GM21825 (cell line): ENCODE results near the gene RRP1.
"Not testable (repeated sequence)": the region's sequence is repeated elsewhere in the genome, so short reads cannot be mapped to it uniquely, and the experiment has no call there.

Experiments
- ATAC-seq: cut with Tn5 transposase; IDR thresholded peaks from one replicate; pipeline ENCODE4 v1.9.1; 2021; ENCODE audit warnings: mild to moderate bottlenecking, moderate library complexity; ENCODE audit not compliant: unreplicated experiment

Gene RRP1

GRCh38 chr21:43815991-43816390, 26.6 kb downstream of the RRP1 start:
- ATAC-seq: no peak

- no peak for ATAC-seq
Observed at GRCh38 chr21:43816611-43817071, 27.3 kb downstream of the RRP1 start.

GRCh38 chr21:43817157-43818086, 28.0 kb downstream of the RRP1 start:
- ATAC-seq: no peak

GRCh38 chr21:43818685-43819084, 29.3 kb downstream of the RRP1 start:
- ATAC-seq: no peak

GRCh38 chr21:43819511-43820405, 30.4 kb downstream of the RRP1 start:
- no peak for ATAC-seq

GRCh38 chr21:43820466-43820865, 31.1 kb downstream of the RRP1 start:
- ATAC-seq: no peak

GRCh38 chr21:43822166-43822565, 32.8 kb downstream of the RRP1 start:
- not testable (repeated sequence) for ATAC-seq

- ATAC-seq: not testable (repeated sequence)
Observed at GRCh38 chr21:43822741-43823140, 33.4 kb downstream of the RRP1 start.

- ATAC-seq: no peak
Observed at GRCh38 chr21:43824333-43825241, 35.2 kb downstream of the RRP1 start.

- ATAC-seq: no peak
Observed at GRCh38 chr21:43825242-43825935, 36.0 kb downstream of the RRP1 start.

- no peak for ATAC-seq
Observed at GRCh38 chr21:43825936-43826622, 36.7 kb downstream of the RRP1 start.

- no peak for ATAC-seq
Observed at GRCh38 chr21:43826623-43826974, 37.2 kb downstream of the RRP1 start.

GRCh38 chr21:43827015-43827611, 37.7 kb downstream of the RRP1 start:
- no peak for ATAC-seq

GRCh38 chr21:43829161-43829560, 39.8 kb downstream of the RRP1 start:
- no peak for ATAC-seq

- no peak for ATAC-seq
Observed at GRCh38 chr21:43829575-43830119, 40.3 kb downstream of the RRP1 start.

GRCh38 chr21:43832158-43832550, 42.8 kb downstream of the RRP1 start:
- ATAC-seq: no peak

- ATAC-seq: no peak
Observed at GRCh38 chr21:43832648-43833047, 43.3 kb downstream of the RRP1 start.

GRCh38 chr21:43834146-43834905, 44.9 kb downstream of the RRP1 start:
- ATAC-seq: no peak
